Suprapubic skin (tissue), 3 donors: ENCODE measurements around the gene NBAS.

ENCODE experiments used
- POLR2A ChIP-seq, 2 donors: fragments of 450-650 bp; IDR thresholded peaks; one replicate each; pipeline ENCODE4 v1.6.1; 2017; ENCODE audit warnings: antibody characterized with exemption in 2 of 2, mild to moderate bottlenecking in 2 of 2, moderate library complexity in 2 of 2
- TF ChIP-seq, protein P1 (sequence below), 2 donors: fragments of 200-600 bp in 1 of 2; fragments of 450-650 bp in 1 of 2; sonication (generic) in 1 of 2; IDR thresholded peaks; one replicate each; pipeline ENCODE4 v1.5.1; 2016 to 2019; ENCODE audit warnings: antibody characterized with exemption in 2 of 2, mild to moderate bottlenecking in 1 of 2, moderate library complexity in 1 of 2

DNA sequence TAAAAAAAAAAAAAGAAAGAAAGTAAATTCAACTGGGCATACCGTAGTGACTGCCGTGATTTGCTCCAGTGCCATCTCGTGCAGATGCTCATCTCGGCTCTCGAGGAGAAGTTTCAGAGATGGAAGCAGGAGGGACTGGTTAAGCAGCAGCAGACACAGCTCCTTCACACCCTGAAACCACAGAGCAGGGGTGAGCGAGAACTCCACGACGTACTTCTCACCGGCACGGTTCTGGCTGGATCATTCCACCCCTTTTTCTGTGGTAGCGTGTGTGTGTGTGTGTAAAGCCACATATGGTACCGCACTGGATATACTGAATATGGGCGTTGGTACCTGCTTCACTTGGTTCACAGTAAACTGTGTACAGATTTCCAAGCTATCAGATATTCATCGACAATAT, 382.2 kb downstream of the NBAS start:
- TF ChIP-seq, protein P1, sequence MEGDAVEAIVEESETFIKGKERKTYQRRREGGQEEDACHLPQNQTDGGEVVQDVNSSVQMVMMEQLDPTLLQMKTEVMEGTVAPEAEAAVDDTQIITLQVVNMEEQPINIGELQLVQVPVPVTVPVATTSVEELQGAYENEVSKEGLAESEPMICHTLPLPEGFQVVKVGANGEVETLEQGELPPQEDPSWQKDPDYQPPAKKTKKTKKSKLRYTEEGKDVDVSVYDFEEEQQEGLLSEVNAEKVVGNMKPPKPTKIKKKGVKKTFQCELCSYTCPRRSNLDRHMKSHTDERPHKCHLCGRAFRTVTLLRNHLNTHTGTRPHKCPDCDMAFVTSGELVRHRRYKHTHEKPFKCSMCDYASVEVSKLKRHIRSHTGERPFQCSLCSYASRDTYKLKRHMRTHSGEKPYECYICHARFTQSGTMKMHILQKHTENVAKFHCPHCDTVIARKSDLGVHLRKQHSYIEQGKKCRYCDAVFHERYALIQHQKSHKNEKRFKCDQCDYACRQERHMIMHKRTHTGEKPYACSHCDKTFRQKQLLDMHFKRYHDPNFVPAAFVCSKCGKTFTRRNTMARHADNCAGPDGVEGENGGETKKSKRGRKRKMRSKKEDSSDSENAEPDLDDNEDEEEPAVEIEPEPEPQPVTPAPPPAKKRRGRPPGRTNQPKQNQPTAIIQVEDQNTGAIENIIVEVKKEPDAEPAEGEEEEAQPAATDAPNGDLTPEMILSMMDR (IDR thresholded peaks at IDR 0.05) = no peak
- no peak for TF ChIP-seq POLR2A (IDR thresholded peaks at IDR 0.05)
